HG02970 (cell line): ENCODE measurements around the gene PIGT.
"Not testable (repeated sequence)": the region's sequence is repeated elsewhere in the genome, so short reads cannot be mapped to it uniquely, and the experiment has no call there.

ENCODE experiments used
- ATAC-seq: cut with Tn5 transposase; IDR thresholded peaks from one replicate; pipeline ENCODE4 v1.9.1; 2021; ENCODE audit warnings: mild to moderate bottlenecking, moderate library complexity, moderate number of reproducible peaks; ENCODE audit not compliant: unreplicated experiment, low FRiP score

Gene PIGT

DNA sequence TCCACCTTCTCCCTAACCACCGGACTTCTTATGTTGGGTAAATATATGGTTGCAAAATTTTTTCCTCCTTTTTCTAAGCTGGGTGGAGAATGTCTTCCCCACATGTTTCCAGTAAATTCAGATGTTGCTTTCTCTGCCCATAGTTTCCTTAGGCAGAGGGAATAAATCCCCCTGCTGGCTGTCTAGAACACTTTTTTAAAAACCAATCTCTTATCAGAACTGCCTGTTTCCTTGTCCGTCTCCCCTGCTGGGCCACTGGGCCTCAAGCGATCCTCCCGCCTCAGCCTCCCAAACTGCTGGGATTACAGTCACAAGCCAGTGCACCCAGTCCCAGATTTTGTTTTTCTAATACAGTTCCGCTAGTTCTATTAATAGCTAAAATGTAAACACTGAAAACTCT, 43.7 kb downstream of the PIGT start:
- ATAC-seq = no peak

DNA sequence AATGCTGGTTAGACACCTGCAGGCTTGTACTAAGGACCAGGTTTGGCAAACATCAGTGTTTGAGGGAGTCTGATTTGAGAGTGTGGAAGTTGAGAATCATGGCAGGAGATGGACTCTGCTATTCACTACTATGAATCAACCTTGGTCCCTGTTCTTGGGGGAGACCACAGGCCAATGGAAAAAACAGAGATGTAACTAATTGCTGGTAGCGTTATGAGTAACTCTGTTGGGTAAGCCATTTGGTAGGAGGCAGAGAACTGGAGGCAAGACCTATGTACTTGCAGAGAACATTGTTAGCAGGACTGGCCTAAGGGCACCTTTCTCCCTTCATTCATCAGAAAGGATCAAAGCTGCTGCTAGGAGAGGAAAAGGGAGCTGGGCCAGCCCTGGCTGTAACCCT, 45.3 kb downstream of the PIGT start:
- no peak for ATAC-seq

DNA sequence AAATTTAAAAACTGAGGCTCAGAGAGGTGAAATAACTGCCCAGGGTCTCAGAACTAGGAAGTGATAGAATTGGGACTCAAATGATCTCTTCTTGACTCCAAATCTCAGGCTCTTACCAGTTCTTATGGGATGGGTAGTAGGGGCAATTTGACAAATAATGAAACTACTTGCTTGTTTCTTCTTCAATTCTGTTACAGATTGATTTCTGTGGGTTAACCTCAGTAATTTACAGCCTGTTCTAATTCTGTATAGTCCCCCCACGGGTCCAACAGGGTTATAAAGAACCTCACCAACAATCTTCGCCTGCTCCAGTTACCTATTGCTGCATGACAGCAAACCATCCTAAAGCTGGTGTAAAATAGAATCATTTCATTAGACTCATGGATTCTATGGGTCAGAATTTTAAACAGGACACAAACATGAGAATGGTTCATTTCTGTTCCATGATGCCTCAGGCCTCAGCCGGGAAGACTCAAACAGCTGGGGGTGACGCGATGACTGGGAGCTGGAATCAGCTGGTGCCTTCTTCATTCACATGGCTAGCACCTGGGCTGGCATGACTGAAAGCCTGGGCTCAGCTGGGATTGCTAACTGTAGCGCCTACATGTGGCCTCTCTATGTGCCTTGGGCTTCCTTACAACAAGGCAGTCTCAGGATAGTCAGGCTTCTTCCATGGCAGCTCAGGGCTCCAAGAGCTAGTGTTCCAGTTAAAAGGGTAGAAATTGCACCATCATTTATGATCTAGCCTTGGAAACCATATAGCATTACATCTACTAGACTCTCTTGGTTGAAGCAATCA, 47.0 kb downstream of the PIGT start:
- ATAC-seq = no peak

DNA sequence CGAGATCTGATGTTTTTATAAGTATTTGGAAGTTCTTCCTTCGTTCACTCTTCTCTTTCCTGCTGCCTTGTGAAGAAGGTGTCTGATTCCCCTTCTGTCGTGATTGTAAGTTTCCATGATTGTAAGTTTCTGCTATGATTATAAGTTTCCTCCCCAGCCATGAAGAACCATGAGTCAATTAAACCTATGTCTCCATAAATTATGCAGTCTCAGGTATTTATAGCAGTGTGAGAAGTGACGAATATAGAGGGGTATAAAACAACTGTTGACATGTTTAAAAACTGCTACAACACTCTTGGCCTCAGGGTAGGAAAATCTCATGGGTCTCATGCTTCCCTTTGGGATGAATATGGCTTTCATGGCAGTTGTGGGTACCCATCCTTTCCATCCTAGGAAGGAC, 47.8 kb downstream of the PIGT start:
- no peak for ATAC-seq

DNA sequence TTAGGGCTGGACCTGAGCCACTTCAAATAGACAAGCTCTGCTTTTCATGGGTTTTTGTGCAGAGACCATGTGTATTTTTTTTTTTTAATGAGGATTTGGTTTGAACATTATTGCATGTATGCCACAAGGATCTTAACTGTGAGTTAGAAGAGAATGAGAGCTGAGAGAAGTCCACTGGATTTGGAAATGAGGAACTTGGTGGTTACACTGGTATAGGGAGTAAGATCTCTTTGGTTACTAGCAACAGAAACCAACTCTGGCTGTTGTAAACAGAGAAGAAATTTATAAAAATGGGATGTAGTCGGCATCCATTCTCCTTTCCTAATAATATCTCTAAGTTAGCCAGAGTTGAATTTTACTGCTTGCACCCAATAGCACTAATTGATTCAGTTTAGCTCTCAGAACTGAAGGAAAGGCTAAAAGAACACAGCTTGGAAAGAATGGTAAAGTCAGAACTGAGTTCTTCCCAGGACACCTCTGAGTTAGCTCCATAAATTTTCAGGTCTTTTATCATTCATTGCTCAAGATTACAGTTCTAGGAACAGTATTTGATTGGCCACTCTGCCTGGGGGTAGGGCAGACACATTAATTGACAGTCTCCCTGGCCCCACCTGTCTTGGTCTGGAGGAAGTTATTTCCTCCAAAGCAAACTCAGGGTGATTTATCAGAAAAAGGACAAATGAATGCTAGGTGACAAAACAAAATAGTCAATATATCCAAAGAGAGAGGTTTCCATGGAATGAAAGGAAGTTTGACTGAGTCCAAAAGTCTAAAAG, 49.7 kb downstream of the PIGT start:
- no peak for ATAC-seq

DNA sequence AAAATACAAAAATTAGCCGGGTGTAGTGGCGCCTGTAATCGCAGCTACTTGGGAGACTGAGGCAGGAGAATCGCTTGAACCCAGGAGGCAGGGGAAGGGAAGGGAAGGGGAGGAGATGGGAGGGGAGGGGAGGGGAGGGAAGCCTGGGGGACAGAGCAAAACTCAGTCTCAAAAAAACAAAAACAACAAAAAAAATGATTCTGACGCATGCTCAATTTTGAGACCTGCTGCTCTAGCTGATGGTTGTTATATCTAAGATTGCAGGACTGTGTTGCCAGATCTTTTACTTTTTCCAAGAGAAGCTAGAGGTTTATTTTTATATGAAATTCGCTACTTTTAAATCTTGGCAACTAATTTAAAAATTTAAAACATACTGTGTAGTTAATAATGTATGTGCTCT, 51.2 kb downstream of the PIGT start:
- no peak for ATAC-seq

DNA sequence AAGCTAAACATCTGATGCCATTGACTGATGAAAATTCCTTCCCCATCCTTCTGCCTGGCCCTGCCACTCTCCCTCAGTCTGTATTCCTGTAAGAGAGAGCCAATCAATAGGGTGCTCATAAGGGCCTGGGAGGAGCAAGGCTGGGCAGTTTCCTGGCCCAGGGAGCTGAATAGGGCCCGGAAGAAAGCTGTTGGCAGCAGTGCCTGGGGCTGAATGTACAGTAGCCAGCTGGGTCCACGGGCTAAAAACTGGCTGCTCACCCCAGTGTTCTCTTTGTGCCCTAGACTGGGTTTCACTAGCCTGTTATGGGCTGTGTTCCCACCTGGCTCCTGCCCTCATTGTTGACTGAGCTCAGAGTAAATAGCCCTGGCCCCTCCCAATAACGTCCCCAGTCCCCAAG, 51.9 kb downstream of the PIGT start:
- no peak for ATAC-seq

DNA sequence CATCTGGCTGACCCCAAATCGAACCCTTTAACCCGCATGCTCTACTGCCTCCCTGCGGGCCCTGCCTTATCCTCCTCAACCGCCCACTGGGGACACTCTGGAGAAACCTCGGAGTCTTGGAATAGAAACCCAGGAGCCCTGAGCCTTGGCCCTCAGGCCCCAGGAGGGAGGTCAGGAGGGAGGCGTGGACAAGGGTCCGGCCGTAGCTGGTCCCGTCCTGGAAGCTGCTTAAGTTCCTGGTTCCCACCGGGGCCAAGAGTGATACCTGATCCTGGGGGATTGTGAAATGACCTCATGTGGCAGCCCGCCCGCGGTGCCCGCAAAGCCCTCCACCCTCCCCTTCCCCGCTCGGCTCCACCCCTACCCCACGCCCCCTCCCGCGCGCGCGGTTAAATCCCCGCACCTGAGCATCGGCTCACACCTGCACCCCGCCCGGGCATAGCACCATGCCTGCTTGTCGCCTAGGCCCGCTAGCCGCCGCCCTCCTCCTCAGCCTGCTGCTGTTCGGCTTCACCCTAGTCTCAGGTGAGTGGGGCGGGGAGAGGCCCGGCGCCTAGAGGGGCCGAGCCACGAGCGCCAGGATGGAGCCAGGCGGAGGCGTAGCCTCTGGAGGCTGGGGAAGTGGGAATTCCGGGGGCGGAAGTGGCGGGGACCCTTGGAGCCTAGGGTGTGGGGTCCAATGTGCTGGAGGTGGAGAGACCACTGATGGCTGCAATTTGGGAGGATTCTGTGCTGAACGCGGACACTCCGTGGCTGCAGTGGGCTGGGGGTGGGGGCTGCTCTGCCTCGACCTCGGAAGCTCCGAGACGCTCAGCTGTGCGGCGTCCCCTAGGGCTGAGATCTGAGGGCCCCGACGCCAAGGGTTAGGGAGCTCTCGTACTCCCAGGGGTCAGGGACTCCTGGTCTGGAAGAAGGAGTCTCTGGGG, 53.7 kb downstream of the PIGT start, which contains the start of gene WFDC2:
WFDC2 (plus strand) TSS at position 418 of the 926 bp plus-strand sequence; CDS start at position 447, 29 bp downstream.
- no peak for ATAC-seq

DNA sequence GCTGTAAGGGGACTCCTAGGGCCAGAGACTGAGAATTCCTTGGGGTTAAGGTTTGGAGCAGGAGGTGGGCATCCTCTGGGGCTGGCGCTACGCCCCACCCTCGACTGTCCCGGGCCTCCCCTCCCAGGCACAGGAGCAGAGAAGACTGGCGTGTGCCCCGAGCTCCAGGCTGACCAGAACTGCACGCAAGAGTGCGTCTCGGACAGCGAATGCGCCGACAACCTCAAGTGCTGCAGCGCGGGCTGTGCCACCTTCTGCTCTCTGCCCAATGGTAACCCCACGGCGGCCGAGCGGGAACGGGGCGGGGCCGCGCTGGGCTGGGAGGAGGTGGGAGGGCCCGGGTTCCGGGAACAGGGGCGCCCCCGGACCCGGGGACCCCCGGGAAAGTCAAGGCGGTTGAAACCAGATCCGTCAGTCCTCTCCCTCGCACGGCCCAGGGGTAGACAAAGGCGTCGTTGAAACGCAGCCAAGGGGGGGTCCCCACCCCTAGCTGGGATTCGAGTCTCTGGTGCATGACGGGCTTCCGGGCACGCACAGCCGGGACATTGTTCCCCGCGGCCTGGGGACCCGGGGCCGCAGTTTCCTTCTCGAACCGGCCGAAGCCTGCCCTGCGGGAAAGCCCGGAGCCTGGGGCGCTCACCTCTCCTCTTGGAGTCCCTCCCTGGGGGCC, 54.5 kb downstream of the PIGT start:
- ATAC-seq = no peak

DNA sequence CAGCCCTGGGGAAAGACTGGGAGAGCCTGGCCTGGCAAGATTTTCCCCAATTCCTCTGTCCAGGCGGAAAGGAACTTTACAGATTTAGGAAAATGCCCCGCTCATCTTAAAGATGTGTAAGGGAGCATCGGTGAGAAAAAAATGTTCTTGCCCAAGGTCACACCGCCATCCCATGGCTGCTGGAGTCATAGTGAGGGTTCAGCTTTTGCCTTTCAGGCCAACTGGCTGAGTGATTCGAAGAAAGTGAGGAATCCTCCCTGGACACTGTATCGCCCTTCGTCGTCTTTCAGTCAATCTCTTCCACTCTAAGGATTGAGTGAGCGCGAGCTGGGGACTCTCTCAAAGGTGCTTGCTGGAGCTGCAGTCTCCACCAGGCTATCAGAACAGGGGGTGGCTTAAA, 55.0 kb downstream of the PIGT start:
- no peak for ATAC-seq

DNA sequence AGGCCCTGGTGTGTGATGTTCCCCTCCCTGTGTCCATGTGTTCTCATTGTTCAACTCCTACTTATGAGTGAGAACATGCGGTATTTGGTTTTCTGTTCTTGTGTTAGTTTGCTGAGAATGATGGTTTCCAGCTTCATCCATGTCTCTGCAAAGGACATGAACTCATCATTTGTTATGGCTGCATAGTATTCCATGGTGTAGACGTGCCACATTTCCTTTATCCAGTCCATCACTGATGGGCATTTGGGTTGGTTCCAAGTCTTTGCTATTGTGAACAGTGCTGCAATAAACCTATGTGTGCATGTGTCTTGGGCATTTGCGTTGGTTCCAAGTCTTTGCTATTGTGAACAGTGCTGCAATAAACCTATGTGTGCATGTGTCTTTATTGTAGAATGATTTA, 56.3 kb downstream of the PIGT start:
- ATAC-seq = not testable (repeated sequence)
